ENCODE results near the gene ELP5.

ELP5 gene

GRCh38 chr17:7249830-7250229 is 2.2 kb upstream of the ELP5 start:
- Histone ChIP-seq H3K27me3 (ENCODE audit: low read depth, low read length) (no peaks in the 10 kb centered on the region), H3K79me2 (ENCODE audit: low read length) (peaks cover 69% of the 10 kb centered on the region), H3K27ac (ENCODE audit: low read length) (peak overlapping the region; percentile 94), H3K36me3 (replicated peaks; ENCODE audit: low read depth, low read length) (peaks cover 12% of the 10 kb centered on the region), H4K20me1 (ENCODE audit: insufficient read depth, low read length) (peaks cover 8% of the 10 kb centered on the region), H2AFZ (ENCODE audit: low read depth, low read length) (no peak overlapping the region), H3K9ac (ENCODE audit: low read length) (peak overlapping the region; percentile 98), H3K4me1 (ENCODE audit: low read length) (peaks cover 16% of the 10 kb centered on the region), H3K4me2 (ENCODE audit: low read length) (peak overlapping the region; percentile 95), H3K9me3 (ENCODE audit: insufficient read depth, low read length) (no peaks in the 10 kb centered on the region), H3K4me3 (ENCODE audit: low read length) (peak overlapping the region; percentile 98)
- TF ChIP-seq EZH2phosphoT487 (IDR thresholded peaks at IDR 0.05; ENCODE audit: low read depth): no peak
- TF ChIP-seq CTCF (IDR thresholded peaks at IDR 0.05; ENCODE audit: low read depth, low read length): no peak

- Histone ChIP-seq H3K27me3 (ENCODE audit: low read depth, low read length) (no peaks in the 10 kb centered on the region), H3K9ac (ENCODE audit: low read length) (peak overlapping the region; percentile 98), H3K36me3 (replicated peaks; ENCODE audit: low read depth, low read length) (peaks cover 16% of the 10 kb centered on the region), H4K20me1 (ENCODE audit: insufficient read depth, low read length) (peaks cover 8% of the 10 kb centered on the region), H2AFZ (ENCODE audit: low read depth, low read length) (no peak overlapping the region), H3K27ac (ENCODE audit: low read length) (peak overlapping the region; percentile 94), H3K4me2 (ENCODE audit: low read length) (peak overlapping the region; percentile 95), H3K9me3 (ENCODE audit: insufficient read depth, low read length) (no peaks in the 10 kb centered on the region), H3K79me2 (ENCODE audit: low read length) (peaks cover 67% of the 10 kb centered on the region), H3K4me1 (ENCODE audit: low read length) (peaks cover 16% of the 10 kb centered on the region), H3K4me3 (ENCODE audit: low read length) (peak overlapping the region; percentile 98)
- TF ChIP-seq EZH2phosphoT487 (IDR thresholded peaks at IDR 0.05; ENCODE audit: low read depth) (no peak), CTCF (IDR thresholded peaks at IDR 0.05; ENCODE audit: low read depth, low read length) (no peak)
Observed at GRCh38 chr17:7250695-7251627, 1.1 kb upstream of the ELP5 start.

GRCh38 chr17:7251661-7252175 is 297 bp upstream of the ELP5 start, which contains the start of gene CTDNEP1:
Gene CTDNEP1 (minus strand): TSS chr17:7251734. CDS start chr17:7251296, 438 bp downstream.
- Histone ChIP-seq H4K20me1 (ENCODE audit: insufficient read depth, low read length) (peaks cover 8% of the 10 kb centered on the region), H3K27ac (ENCODE audit: low read length) (peak within 1 kb of the TSS; percentile 94), H3K4me3 (ENCODE audit: low read length) (peak within 1 kb of the TSS; percentile 98), H2AFZ (ENCODE audit: low read depth, low read length) (peak within 1 kb of the TSS; percentile 75), H3K27me3 (ENCODE audit: low read depth, low read length) (no peaks in the 10 kb centered on the region), H3K4me2 (ENCODE audit: low read length) (peak within 1 kb of the TSS; percentile 98), H3K36me3 (replicated peaks; ENCODE audit: low read depth, low read length) (peaks cover 16% of the 10 kb centered on the region), H3K79me2 (ENCODE audit: low read length) (peaks cover 59% of the 10 kb centered on the region), H3K9me3 (ENCODE audit: insufficient read depth, low read length) (no peaks in the 10 kb centered on the region), H3K4me1 (ENCODE audit: low read length) (peaks cover 16% of the 10 kb centered on the region), H3K9ac (ENCODE audit: low read length) (peak within 1 kb of the TSS; percentile 98)
- TF ChIP-seq CTCF (IDR thresholded peaks at IDR 0.05; ENCODE audit: low read depth, low read length) (no peak), EZH2phosphoT487 (IDR thresholded peaks at IDR 0.05; ENCODE audit: low read depth) (no peak)

GRCh38 chr17:7253082-7253481 is 1.1 kb downstream of the ELP5 start:
- peaks cover 46% of the 10 kb centered on the region for H3K79me2 ChIP-seq (ENCODE audit: low read length)
- no peaks in the 10 kb centered on the region for H3K9me3 ChIP-seq (ENCODE audit: insufficient read depth, low read length)
- peak overlapping the region; percentile 98 for H3K4me2 ChIP-seq (ENCODE audit: low read length)
- peaks cover 16% of the 10 kb centered on the region for H3K4me1 ChIP-seq (ENCODE audit: low read length)
- H3K27me3 ChIP-seq (ENCODE audit: low read depth, low read length): no peaks in the 10 kb centered on the region
- no peak for TF ChIP-seq EZH2phosphoT487 (IDR thresholded peaks at IDR 0.05; ENCODE audit: low read depth)
- peaks cover 16% of the 10 kb centered on the region for H3K36me3 ChIP-seq (replicated peaks; ENCODE audit: low read depth, low read length)
- H2AFZ ChIP-seq (ENCODE audit: low read depth, low read length): no peak overlapping the region
- peak overlapping the region; percentile 97 for H3K9ac ChIP-seq (ENCODE audit: low read length)
- H3K4me3 ChIP-seq (ENCODE audit: low read length): peak overlapping the region; percentile 98
- H4K20me1 ChIP-seq (ENCODE audit: insufficient read depth, low read length): peaks cover 8% of the 10 kb centered on the region
- peak overlapping the region; percentile 94 for H3K27ac ChIP-seq (ENCODE audit: low read length)
